HG02938 (cell line): ENCODE measurements around the gene RPS16.
A peak's percentile ranks its signal among the peaks of the same experiment; 100 is the strongest.

Experiments
- ATAC-seq: cut with Tn5 transposase; IDR thresholded peaks from one replicate; pipeline ENCODE4 v1.9.1; 2021; ENCODE audit warnings: mild to moderate bottlenecking, moderate library complexity; ENCODE audit not compliant: unreplicated experiment

Gene RPS16

DNA sequence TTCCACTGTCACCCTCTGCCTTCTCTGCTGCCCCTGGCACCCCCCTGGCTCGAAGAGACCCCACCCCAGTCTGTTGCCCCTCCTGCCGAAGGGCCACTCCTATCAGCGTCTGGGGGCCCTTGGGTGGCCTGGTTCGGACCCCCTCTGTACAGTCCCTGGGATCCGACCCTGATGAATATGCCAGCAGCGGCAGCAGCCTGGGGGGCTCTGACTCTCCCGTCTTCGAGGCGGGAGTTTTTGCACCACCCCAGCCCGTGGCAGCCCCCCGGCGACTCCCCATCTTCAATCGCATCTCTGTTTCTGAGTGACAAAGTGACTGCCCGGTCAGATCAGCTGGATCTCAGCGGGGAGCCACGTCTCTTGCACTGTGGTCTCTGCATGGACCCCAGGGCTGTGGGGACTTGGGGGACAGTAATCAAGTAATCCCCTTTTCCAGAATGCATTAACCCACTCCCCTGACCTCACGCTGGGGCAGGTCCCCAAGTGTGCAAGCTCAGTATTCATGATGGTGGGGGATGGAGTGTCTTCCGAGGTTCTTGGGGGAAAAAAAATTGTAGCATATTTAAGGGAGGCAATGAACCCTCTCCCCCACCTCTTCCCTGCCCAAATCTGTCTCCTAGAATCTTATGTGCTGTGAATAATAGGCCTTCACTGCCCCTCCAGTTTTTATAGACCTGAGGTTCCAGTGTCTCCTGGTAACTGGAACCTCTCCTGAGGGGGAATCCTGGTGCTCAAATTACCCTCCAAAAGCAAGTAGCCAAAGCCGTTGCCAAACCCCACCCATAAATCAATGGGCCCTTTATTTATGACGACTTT lies 27.1 kb downstream of the RPS16 start:
- ATAC-seq: no peak

DNA sequence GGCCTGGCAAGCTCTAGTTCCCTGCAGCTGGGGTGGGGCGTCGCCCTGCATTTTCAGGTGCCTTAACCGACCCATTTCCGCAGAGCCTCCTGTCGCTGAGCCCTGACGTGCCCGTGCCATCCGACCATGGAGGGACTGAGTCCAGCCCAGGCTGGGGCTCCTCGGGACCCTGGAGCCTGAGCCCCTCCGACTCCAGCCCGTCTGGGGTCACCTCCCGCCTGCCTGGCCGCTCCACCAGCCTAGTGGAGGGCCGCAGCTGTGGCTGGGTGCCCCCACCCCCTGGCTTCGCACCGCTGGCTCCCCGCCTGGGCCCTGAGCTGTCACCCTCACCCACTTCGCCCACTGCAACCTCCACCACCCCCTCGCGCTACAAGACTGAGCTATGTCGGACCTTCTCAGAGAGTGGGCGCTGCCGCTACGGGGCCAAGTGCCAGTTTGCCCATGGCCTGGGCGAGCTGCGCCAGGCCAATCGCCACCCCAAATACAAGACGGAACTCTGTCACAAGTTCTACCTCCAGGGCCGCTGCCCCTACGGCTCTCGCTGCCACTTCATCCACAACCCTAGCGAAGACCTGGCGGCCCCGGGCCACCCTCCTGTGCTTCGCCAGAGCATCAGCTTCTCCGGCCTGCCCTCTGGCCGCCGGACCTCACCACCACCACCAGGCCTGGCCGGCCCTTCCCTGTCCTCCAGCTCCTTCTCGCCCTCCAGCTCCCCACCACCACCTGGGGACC lies 27.9 kb downstream of the RPS16 start:
- no peak for ATAC-seq

DNA sequence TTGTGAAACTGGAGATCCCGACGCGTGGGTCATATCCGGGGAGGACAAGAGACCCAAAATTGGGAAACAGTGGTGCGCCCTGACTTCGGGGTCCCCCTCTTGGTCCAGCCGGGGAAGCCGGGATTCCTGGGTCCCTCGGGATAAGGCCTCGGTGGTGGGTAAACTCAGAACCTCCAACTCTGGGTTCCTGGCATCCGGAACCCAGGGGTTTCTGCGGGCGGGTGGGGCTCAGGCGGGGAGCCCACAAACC lies 28.4 kb downstream of the RPS16 start:
- ATAC-seq: no peak

DNA sequence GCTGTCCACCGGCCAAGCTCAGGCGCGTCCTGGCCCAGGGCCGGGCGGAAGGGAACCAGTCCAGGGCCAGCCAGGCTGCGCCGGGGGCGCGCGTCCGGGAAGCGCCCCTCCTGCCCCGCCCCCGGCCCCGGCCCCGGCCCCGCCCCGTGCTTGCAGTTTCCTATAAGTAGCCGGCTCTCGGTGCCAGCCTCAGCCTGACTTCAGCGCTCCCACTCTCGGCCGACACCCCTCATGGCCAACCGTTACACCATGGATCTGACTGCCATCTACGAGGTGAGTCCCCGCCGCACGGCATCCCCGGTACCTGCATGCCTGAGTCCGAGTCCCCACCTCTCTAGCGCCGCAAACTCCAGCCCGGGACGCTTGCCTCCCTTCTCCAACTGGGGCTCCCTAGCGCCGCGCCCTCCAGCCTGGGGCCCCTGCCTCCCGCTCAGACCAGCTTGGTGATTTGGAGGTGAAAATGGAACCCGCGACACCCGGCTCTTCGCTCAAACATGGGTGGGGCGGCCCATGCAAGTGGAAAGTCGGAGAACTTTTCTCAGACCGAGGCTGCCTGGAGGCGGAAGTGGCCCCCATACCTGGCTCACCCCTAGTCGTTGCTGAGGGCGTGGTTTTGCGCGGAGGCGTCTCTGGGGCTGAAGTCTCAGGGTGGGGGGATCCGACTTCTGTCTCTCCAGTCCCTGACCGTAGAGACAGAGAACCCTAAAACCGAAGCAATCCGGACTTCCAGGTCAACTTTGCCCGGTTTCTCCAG lies 28.9 kb downstream of the RPS16 start, which contains the start of gene ZFP36:
Gene ZFP36 (plus strand): TSS at position 192 of the 754 bp plus-strand sequence. CDS start 58 bp downstream, at position 250.
- peak; percentile 18 for ATAC-seq

DNA sequence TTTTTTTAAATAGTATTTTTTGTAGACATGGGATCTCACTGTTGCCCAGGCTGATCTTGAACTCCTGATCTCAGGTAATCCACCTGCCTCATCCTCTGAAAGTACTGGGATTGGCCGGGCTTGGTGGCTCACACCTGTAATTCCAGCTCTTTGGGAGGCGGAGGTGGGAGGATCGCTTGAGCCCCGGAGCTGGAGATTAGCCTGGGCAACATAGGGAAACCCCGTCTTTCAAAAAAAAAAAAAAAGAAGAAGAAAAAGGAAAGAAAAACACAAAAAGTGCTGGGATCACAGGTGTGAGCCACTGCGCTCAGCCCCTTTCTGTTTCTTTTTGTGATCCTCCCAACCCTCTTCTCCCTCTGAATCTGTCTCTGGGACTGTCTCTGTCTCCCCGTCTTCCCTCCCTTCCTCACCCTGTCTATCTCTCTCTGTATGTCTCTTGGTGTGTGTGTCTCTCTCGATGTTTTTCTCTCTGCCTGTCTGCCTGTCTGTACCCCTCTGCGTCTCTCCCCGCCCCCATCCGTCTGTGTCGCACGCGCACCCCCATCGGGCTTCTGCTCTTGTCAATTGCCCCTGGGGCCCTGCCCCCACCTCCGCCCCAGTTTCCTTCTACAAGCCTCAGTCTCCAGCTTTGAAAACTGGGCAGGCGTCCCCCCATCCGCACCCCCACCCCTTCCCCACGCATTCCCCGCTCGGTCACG lies 29.6 kb downstream of the RPS16 start:
- ATAC-seq: no peak

DNA sequence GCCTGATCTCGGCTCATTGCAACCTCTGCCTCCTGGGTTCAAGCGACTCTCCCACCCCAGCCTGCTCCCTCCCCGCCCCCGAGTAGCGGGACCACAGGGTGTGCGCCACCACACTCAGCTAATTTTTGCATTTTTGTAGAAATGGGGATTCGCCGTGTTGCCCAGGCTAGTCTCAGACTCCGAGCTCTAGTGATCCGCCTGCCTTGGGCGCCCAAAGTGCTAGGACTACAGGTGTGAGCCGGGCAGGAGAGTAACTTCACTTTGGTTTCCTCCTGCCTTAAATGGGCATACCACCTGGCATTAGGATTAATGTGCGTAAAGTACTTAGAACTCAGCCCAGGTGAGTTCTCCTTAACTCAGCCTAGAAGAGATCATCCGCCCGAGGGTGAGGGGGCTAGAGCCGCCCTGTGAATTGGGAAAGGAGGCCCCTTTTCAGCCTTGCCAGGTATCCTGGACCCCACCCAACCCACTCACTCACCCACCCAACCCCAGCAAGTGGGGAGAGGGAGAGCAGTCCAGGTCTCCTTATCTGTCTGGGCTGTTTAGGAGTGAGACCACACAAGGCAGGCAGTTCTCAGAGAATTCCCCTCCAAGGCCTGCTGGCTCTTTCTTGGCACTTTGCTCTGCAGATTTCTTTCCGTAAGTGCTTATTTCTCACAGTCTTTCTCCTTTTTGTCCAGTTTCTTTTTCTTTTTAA lies 30.3 kb downstream of the RPS16 start:
- ATAC-seq: no peak

DNA sequence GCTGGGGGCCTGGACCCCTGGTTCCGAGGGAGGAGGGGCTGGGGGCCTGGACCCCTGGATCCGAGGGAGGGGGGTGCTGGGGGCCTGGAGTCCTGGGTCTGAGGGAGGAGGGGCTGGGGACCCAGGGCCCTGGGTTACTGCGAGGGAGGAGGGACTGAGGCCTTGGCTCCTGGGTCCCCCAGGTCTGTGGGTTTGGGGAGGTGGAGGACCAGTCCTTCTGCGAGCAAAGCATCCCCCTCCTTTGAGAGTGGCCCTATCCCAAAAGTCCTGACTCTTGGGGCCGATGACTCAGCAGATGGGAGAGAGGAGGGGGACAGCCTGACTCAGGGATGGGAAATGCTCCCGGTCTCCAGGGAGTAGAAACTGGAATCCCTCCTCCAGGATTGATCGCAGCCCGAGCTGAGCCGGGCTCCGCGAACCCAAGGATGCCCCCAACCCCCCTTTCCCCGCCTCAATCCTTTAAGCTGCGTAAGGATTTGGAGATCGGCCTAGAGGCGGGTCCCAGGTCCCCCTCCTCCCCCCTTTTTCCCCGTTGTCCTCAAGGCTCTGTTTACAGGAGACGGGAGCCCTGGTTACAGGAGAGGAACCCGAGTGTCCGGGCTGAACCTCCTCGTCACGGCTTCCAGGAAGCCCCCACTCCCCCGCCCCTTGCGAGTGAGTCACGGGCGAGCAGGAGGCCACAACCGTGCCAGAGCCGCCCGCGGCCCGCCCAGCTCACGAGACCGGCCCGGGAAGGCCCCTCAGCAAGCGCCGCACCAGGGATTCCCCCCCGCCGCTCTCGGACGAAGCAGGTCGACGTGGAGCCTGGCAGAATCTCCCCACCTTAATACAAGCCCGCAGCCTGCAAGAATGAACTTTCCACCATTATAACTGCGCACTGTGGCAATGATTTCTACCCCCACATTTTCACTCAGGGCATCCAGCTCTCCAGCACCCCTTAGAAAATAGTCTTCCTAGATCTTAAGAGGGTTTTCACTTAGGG lies 32.1 kb downstream of the RPS16 start:
- no peak for ATAC-seq

DNA sequence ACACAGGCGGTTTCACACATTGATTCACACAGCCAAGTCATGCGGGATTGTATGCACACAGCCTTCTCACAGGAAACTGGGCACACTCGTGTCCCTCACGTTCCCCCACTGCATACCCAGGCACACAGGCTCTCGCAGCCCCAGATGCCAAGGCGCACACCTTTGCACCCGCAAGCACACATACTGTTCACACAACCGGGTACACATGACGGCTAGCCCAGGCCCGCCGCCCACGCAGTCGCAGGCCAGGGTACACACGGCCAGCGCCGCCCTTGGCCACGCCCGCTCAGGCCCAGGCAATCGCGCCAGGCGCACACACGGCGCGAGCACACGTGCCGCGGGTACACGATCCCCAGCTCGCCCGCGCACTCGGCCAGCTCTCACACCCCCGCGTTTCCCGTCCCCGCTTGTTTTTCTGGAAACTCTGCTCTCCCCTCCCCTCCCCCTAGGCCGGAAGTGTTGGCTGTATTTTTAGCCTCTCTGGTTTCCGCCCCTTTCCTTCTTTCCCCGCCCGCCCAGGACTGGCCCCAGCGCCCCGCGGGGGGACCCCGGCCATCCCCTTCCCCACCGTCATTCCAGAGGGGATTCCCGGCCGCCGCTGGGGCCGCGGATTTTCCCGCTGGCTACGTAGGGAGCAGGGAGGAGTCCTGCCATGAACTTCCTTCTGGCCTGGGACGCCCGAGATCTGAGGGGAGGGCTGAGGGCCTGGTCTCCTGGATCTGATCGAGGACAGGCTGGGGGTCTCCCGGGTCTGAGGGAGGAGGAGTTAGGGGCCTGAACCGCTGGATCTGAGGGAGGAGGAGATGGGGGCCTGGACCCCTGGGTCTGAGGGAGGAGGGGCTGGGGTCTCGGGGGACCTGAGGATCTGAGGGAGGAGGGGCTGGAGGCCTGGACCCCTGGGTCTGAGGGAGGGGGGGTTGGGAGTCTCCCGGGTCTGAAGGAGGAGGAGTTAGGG lies 33.1 kb downstream of the RPS16 start:
- peak; percentile 19 for ATAC-seq

DNA sequence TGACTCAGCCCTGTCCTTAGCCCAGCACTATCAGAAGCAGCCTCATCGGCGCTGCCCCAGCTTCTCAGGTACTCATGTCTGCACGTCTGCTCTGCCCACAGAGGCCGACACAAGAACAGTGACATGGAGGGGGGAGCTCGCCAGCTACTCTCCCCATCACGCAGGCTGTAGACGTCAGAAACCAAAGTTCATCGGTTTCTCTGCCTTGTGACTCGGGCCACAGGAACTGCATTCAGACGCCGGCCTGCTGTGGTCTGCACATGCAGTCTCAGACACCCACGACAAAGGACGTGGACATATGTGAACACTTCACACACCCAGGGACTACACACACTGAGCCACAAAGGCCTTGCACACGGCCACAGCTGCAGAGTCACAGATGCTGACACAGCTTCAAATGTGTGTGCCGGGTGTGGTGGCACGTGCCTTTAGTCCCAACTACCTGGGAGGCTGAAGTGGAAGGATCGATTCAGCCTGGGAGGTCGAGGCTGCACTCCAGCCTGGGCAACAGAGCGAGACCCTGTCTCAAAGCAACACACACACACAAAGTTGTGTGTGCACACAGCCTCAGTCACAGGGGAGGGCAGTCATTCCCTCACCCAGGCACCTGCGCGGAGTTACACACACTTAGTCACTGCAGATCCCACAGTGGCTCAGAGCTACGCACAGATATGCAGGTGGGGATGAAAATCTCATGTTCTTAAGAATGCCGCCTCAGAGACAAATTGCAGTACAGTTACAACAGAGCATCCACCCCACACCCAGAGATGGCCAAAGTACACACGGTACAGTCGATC lies 34.0 kb downstream of the RPS16 start:
- peak; percentile 27 for ATAC-seq

DNA sequence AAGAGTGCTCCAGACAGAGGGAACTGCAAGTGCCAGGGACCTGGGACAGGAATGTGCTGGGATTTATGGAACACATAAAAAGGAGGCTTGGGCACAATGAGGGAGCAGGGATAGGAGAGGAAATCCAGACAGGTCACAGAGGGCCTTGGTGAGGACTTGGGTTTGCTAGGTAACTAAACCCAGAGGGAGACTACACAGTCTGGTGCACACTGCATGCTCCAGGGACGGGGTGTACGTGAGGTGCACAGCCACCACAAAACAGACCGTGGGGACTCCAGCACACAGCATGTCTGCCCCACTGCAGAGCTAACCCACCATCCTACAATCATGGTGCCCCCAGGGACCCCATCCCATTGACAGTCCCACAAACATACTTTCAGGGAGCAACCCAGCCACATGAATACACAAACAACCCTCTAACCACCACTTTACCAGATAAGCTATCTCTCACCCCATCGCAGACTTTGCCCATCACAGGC lies 34.6 kb downstream of the RPS16 start:
- ATAC-seq: no peak

DNA sequence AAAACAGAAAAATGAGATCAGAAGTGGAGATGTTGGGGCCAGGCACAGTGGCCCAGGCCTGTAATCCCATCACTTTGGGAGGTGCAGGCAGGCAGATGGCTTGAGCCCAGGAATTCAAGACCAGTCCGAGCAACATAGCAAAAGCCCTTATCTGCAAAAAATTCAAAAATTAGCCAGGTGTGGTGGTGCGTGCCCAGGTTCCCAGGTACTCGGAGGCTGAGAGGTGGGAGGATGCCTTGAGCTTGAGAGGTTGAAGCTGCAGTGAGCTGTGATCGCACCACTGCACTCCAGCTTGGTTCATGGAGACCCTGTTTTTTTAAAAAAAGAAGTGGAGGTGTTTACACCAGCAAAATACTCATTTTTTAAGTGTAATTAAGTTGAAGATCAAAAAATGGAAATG lies 35.7 kb downstream of the RPS16 start:
- ATAC-seq: no peak

DNA sequence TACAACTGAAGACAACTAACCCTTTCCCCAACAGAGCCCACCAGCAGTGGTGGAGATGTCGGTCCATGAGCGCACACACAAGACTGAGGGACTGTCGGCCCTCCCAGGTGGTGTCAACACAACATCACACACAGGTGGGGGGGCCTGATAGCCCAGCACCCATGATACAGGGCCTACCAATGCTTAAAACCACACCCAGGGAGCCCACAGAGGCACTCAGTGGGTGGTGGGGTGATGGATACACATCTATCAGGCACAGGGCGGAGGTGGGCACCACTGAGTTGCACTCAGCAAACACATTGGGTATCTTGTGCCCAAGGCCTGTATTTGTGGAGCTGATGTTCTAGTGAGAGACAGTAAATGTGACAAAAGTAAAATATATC lies 36.1 kb downstream of the RPS16 start:
- no peak for ATAC-seq

DNA sequence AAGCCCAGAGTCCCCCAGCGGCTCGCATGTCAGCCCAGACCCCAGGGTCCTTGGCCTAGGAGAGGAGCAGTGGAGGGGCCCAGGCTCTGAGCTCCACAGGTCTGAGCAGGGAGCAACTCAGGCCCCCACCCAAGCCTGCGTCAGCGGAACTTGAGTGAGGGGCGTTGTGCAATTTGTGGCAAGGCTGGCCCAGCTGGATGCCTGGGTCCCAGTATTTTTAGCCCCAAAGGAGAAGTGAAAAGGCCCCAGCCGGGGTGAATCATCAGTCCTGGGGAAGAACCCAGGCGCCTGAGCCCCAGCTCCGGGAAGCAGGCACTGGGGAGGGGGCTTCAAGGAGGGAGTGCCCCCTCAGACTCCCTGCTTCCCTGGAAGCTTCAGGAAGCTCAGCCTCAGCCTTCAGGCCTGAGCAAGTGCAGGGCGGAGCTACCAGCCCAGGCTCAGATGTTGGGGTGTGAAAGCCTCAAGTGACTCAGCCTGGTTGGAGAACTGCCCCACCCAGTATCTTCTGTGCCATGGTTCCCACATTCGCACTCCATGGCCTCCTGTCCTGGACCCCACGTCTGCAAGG lies 37.4 kb downstream of the RPS16 start:
- ATAC-seq: no peak

DNA sequence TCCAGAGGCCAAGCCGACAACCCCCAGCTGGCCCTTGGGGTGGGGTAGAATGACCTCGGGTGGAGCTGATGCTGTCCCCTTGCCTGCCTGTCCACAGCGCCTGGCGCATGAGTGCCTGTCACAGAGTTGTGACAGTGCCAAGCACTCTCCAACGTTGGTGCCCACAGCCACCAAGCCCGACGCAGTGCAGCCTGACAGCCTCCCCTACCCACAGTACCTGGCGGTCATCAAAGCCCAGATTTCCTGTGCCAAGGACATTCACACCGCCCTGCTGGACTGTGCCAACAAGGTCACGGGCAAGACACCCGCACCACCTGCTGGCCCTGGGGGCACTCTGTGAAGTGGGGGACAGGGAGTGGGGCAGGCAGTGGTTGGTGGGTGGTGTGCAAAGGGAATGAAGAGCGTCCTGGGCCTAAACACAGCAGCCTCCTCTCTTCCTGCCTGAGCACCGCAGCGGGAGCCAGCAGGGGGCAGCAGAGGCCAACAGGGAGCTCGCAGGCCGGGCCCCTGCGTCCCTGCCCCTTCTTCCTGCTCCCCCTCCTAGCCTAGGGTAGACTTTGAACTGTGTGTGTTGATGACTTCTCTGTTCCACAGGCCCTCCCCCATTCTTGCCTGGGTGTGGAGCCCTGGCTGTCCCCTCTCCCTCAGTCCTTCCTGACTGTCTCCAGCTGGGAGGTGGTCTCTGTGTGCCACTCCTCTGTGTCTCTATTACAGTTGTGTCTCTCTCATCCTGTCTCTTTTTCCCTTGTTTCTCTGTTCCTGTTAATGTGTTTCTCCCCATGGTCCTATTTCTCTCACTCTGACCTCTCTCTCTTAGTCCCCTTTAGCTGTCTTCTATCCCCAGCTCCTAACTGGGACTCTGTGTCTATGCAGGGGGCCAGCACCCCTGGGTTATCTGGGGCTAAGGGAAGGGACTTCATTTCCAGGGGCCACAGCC lies 38.1 kb downstream of the RPS16 start:
- ATAC-seq: peak; percentile 39

DNA sequence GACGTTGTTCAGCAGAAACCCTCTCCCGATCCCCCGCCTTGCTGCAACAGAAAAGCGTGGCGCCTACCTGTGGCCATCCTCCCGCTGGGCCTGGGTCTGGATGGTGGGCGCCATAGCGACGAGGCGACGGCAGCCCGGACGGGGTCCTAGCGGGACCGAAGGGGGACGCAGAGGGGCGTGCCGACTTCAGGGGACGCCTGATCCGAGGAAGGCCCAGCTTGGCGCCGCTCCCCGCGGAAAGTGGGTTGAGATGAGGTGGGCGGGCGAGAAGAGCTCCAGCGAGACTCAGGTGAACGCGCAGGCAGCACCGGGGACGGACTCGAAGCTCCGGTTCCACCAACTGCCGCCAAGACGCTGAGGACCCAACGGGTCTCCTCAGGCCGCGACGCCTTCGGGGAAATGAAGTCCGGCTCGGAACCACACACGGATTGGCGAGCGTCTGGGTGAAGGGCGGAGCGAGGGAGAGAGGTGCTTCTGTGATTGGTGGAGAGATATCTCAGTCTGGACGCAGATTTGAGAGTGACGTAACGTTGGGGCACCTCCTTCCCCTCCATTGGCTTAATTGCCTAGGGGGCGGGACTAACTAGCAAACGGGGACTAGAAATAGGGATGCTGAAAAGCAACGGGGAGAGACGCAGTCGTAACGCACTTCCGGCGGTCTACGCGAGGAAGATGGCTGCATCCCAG lies 44.9 kb downstream of the RPS16 start, which contains the start of the genes MED29 and PAF1:
Gene MED29 (plus strand): TSS at position 628 of the 687 bp plus-strand sequence. CDS start 45 bp downstream, at position 673.
Gene PAF1 (minus strand): TSS at position 356 of the 687 bp plus-strand sequence. CDS start 242 bp downstream, at position 114.
- ATAC-seq: peak; percentile 93
